ENCODE measurements around the gene ZNF451.

Gene ZNF451

GRCh38 chr6:57193177-57193576 lies 103.2 kb downstream of the ZNF451 start:
- no peak overlapping the region for H2BK12ac ChIP-seq (ENCODE audit: low read length)
- H3K36me3 ChIP-seq (replicated peaks in 1 of 2; ENCODE audit: control insufficient read depth in 2 of 2, insufficient read depth in 2 of 2, low read length in 2 of 2) = peaks cover 4 to 74% of the 10 kb centered on the region in 2 donors
- H3K4me3 ChIP-seq (ENCODE audit: low read length in 2 of 2) = no peak overlapping the region
- H3K27ac ChIP-seq (replicated peaks; ENCODE audit: low read length) = no peak overlapping the region
- H3K9me3 ChIP-seq (replicated peaks in 1 of 2; ENCODE audit: control insufficient read depth in 2 of 2, insufficient read depth in 1 of 2, low read depth in 1 of 2, low read length in 2 of 2) = peaks cover 0 to 5% of the 10 kb centered on the region in 2 donors
- no peak overlapping the region for H2BK5ac ChIP-seq (ENCODE audit: low read length)
- no peak overlapping the region for H2BK120ac ChIP-seq (ENCODE audit: low read depth, low read length)
- no peak overlapping the region for H3K9ac ChIP-seq (ENCODE audit: low read depth, low read length, poor library complexity)
- no peak overlapping the region for H4K8ac ChIP-seq (ENCODE audit: low read depth, low read length)
- no peak overlapping the region for H3K18ac ChIP-seq (ENCODE audit: low read length)
- H3K4me2 ChIP-seq (ENCODE audit: insufficient read depth, low read length, poor library complexity, severe bottlenecking) = no peak overlapping the region
- no peak for DNase-seq (ENCODE audit: low spot score)
- no peaks in the 10 kb centered on the region for H3K4me1 ChIP-seq (ENCODE audit: control insufficient read depth in 2 of 2, insufficient read depth in 1 of 2, low read depth in 1 of 2, low read length in 2 of 2)
- H3K27me3 ChIP-seq (ENCODE audit: control insufficient read depth in 3 of 3, insufficient read depth in 3 of 3, low read depth in 1 of 3, low read length in 3 of 3) = no peaks in the 10 kb centered on the region
- H4K91ac ChIP-seq (ENCODE audit: low read depth, low read length, poor library complexity) = no peak overlapping the region
- H2AFZ ChIP-seq (ENCODE audit: low read length) = no peak overlapping the region
- no peak overlapping the region for H3K14ac ChIP-seq (ENCODE audit: low read length)
- no peaks in the 10 kb centered on the region for H3K79me1 ChIP-seq (ENCODE audit: low read depth, low read length)
- H2AK5ac ChIP-seq (ENCODE audit: low read depth, low read length) = no peak overlapping the region
- H2BK15ac ChIP-seq (ENCODE audit: low read length) = no peak overlapping the region
- no peak overlapping the region for H3K4ac ChIP-seq (ENCODE audit: low read length)
- no peak overlapping the region for H3K23ac ChIP-seq (ENCODE audit: low read depth, low read length, poor library complexity)

GRCh38 chr6:57195457-57195856 lies 105.5 kb downstream of the ZNF451 start:
- no peak overlapping the region for H3K14ac ChIP-seq (ENCODE audit: low read length)
- no peak overlapping the region for H3K4me2 ChIP-seq (ENCODE audit: insufficient read depth, low read length, poor library complexity, severe bottlenecking)
- no peak overlapping the region for H3K27ac ChIP-seq (replicated peaks; ENCODE audit: low read length)
- no peak overlapping the region for H2AFZ ChIP-seq (ENCODE audit: low read length)
- H2BK15ac ChIP-seq (ENCODE audit: low read length) = no peak overlapping the region
- no peak overlapping the region for H4K91ac ChIP-seq (ENCODE audit: low read depth, low read length, poor library complexity)
- no peaks in the 10 kb centered on the region for H3K27me3 ChIP-seq (ENCODE audit: control insufficient read depth in 3 of 3, insufficient read depth in 3 of 3, low read depth in 1 of 3, low read length in 3 of 3)
- H3K23ac ChIP-seq (ENCODE audit: low read depth, low read length, poor library complexity) = no peak overlapping the region
- H2BK5ac ChIP-seq (ENCODE audit: low read length) = no peak overlapping the region
- no peak overlapping the region for H2BK120ac ChIP-seq (ENCODE audit: low read depth, low read length)
- no peak overlapping the region for H3K18ac ChIP-seq (ENCODE audit: low read length)
- H3K36me3 ChIP-seq (replicated peaks in 1 of 2; ENCODE audit: control insufficient read depth in 2 of 2, insufficient read depth in 2 of 2, low read length in 2 of 2) = peaks cover 3 to 58% of the 10 kb centered on the region in 2 donors
- H3K9ac ChIP-seq (ENCODE audit: low read depth, low read length, poor library complexity) = no peak overlapping the region
- H3K4me3 ChIP-seq (ENCODE audit: low read length in 2 of 2) = no peak overlapping the region
- no peak overlapping the region for H2BK12ac ChIP-seq (ENCODE audit: low read length)
- no peaks in the 10 kb centered on the region for H3K79me1 ChIP-seq (ENCODE audit: low read depth, low read length)
- no peaks in the 10 kb centered on the region for H3K4me1 ChIP-seq (ENCODE audit: control insufficient read depth in 2 of 2, insufficient read depth in 1 of 2, low read depth in 1 of 2, low read length in 2 of 2)
- no peak for DNase-seq (ENCODE audit: low spot score)
- H2AK5ac ChIP-seq (ENCODE audit: low read depth, low read length) = no peak overlapping the region
- H4K8ac ChIP-seq (ENCODE audit: low read depth, low read length) = no peak overlapping the region
- no CpG with 5 or more reads among the region's 2 CpGs for WGBS, 2 donors (ENCODE audit: extremely low coverage in 2 of 2, insufficient read length in 2 of 2, insufficient replicate concordance in 1 of 2)
- H3K4ac ChIP-seq (ENCODE audit: low read length) = no peak overlapping the region
- H3K9me3 ChIP-seq (replicated peaks in 1 of 2; ENCODE audit: control insufficient read depth in 2 of 2, insufficient read depth in 1 of 2, low read depth in 1 of 2, low read length in 2 of 2) = peaks cover 0 to 5% of the 10 kb centered on the region in 2 donors

- peaks cover 3 to 32% of the 10 kb centered on the region in 2 donors for H3K36me3 ChIP-seq (replicated peaks in 1 of 2; ENCODE audit: control insufficient read depth in 2 of 2, insufficient read depth in 2 of 2, low read length in 2 of 2)
- H2BK15ac ChIP-seq (ENCODE audit: low read length) = no peak overlapping the region
- H3K4me3 ChIP-seq (ENCODE audit: low read length in 2 of 2) = peak overlapping the region in 1 of 2 donors; percentile 54
- peaks cover 0 to 4% of the 10 kb centered on the region in 2 donors for H3K4me1 ChIP-seq (ENCODE audit: control insufficient read depth in 2 of 2, insufficient read depth in 1 of 2, low read depth in 1 of 2, low read length in 2 of 2)
- H2BK5ac ChIP-seq (ENCODE audit: low read length) = no peak overlapping the region
- H2BK120ac ChIP-seq (ENCODE audit: low read depth, low read length) = no peak overlapping the region
- no peaks in the 10 kb centered on the region for H3K9me3 ChIP-seq (replicated peaks in 1 of 2; ENCODE audit: control insufficient read depth in 2 of 2, insufficient read depth in 1 of 2, low read depth in 1 of 2, low read length in 2 of 2)
- no peak overlapping the region for H3K4me2 ChIP-seq (ENCODE audit: insufficient read depth, low read length, poor library complexity, severe bottlenecking)
- H2BK12ac ChIP-seq (ENCODE audit: low read length) = no peak overlapping the region
- H3K18ac ChIP-seq (ENCODE audit: low read length) = no peak overlapping the region
- H4K8ac ChIP-seq (ENCODE audit: low read depth, low read length) = no peak overlapping the region
- H4K91ac ChIP-seq (ENCODE audit: low read depth, low read length, poor library complexity) = no peak overlapping the region
- no CpG with 5 or more reads among the region's 6 CpGs for WGBS, 2 donors (ENCODE audit: extremely low coverage in 2 of 2, insufficient read length in 2 of 2, insufficient replicate concordance in 1 of 2)
- no peak overlapping the region for H3K23ac ChIP-seq (ENCODE audit: low read depth, low read length, poor library complexity)
- no peak overlapping the region for H2AFZ ChIP-seq (ENCODE audit: low read length)
- H3K27ac ChIP-seq (replicated peaks; ENCODE audit: low read length) = no peak overlapping the region
- no peak overlapping the region for H3K14ac ChIP-seq (ENCODE audit: low read length)
- no peak for DNase-seq (ENCODE audit: low spot score)
- H3K4ac ChIP-seq (ENCODE audit: low read length) = no peak overlapping the region
- H2AK5ac ChIP-seq (ENCODE audit: low read depth, low read length) = no peak overlapping the region
- H3K9ac ChIP-seq (ENCODE audit: low read depth, low read length, poor library complexity) = no peak overlapping the region
- H3K27me3 ChIP-seq (ENCODE audit: control insufficient read depth in 3 of 3, insufficient read depth in 3 of 3, low read depth in 1 of 3, low read length in 3 of 3) = no peaks in the 10 kb centered on the region
- no peaks in the 10 kb centered on the region for H3K79me1 ChIP-seq (ENCODE audit: low read depth, low read length)
Observed at GRCh38 chr6:57198926-57199636, 109.1 kb downstream of the ZNF451 start.

- WGBS, 2 donors (ENCODE audit: extremely low coverage in 2 of 2, insufficient read length in 2 of 2, insufficient replicate concordance in 1 of 2) = no CpG with 5 or more reads among the region's 1 CpG
- H3K27ac ChIP-seq (replicated peaks; ENCODE audit: low read length) = no peak overlapping the region
Observed at GRCh38 chr6:57201718-57202117, 111.7 kb downstream of the ZNF451 start.

More at GRCh38 chr6:57201718-57202117, 111.7 kb downstream of the ZNF451 start:
- H3K4me2 ChIP-seq (ENCODE audit: insufficient read depth, low read length, poor library complexity, severe bottlenecking) = no peak overlapping the region
- no peak overlapping the region for H2AFZ ChIP-seq (ENCODE audit: low read length)
- no peak for DNase-seq (ENCODE audit: low spot score)
- no peak overlapping the region for H4K91ac ChIP-seq (ENCODE audit: low read depth, low read length, poor library complexity)
- no peak overlapping the region for H2BK15ac ChIP-seq (ENCODE audit: low read length)
- no peaks in the 10 kb centered on the region for H3K9me3 ChIP-seq (replicated peaks in 1 of 2; ENCODE audit: control insufficient read depth in 2 of 2, insufficient read depth in 1 of 2, low read depth in 1 of 2, low read length in 2 of 2)
- H3K4me3 ChIP-seq (ENCODE audit: low read length in 2 of 2) = no peak overlapping the region
- H4K8ac ChIP-seq (ENCODE audit: low read depth, low read length) = no peak overlapping the region
- no peak overlapping the region for H3K9ac ChIP-seq (ENCODE audit: low read depth, low read length, poor library complexity)
- H3K18ac ChIP-seq (ENCODE audit: low read length) = no peak overlapping the region
- peaks cover 3 to 24% of the 10 kb centered on the region in 2 donors for H3K36me3 ChIP-seq (replicated peaks in 1 of 2; ENCODE audit: control insufficient read depth in 2 of 2, insufficient read depth in 2 of 2, low read length in 2 of 2)
- no peak overlapping the region for H2BK12ac ChIP-seq (ENCODE audit: low read length)
- H2AK5ac ChIP-seq (ENCODE audit: low read depth, low read length) = no peak overlapping the region
- peaks cover 4 to 5% of the 10 kb centered on the region in 2 donors for H3K4me1 ChIP-seq (ENCODE audit: control insufficient read depth in 2 of 2, insufficient read depth in 1 of 2, low read depth in 1 of 2, low read length in 2 of 2)
- H3K23ac ChIP-seq (ENCODE audit: low read depth, low read length, poor library complexity) = no peak overlapping the region
- no peaks in the 10 kb centered on the region for H3K79me1 ChIP-seq (ENCODE audit: low read depth, low read length)
- no peaks in the 10 kb centered on the region for H3K27me3 ChIP-seq (ENCODE audit: control insufficient read depth in 3 of 3, insufficient read depth in 3 of 3, low read depth in 1 of 3, low read length in 3 of 3)
- no peak overlapping the region for H2BK5ac ChIP-seq (ENCODE audit: low read length)
- no peak overlapping the region for H3K4ac ChIP-seq (ENCODE audit: low read length)
- no peak overlapping the region for H3K14ac ChIP-seq (ENCODE audit: low read length)
- H2BK120ac ChIP-seq (ENCODE audit: low read depth, low read length) = no peak overlapping the region
